SKM-1 treated with dmso at 0.1 percent for 144 hours (cell line): ENCODE results near the gene RPS6KB2.

Experiments used
- DNase-seq: peaks from one replicate; lab custom pipeline; 2025; ENCODE audit not compliant: unreplicated experiment; lab: John Stamatoyannopoulos, UW

RPS6KB2 gene

GRCh38 chr11:67441098-67441563 is 12.8 kb downstream of the RPS6KB2 start:
- no peak for DNase-seq

- DNase-seq, result no peak
These were observed 13.5 kb downstream of the RPS6KB2 start for GRCh38 chr11:67441731-67442351.

- DNase-seq, result no peak
These were observed 14.5 kb downstream of the RPS6KB2 start for GRCh38 chr11:67442504-67443404.

DNA sequence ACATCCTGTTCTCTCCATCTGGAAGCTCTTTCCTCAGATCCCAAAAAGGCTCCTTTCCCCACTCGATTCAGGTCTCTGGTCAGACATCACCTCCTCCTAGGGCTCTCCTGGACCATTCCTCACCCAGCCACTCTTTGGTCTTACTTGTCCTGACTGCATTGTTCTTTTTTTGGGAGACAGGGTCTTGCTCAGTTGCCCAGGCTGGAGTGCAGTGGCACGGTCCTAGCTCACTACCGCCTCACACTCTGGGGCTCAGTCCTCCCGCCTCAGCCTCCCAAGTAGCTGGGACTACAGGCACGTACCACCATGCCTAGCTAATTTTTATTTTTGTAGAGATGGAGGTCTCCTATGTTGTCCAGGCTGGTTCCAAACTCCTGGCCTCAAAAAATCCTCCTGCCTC is 17.2 kb downstream of the RPS6KB2 start:
- no peak for DNase-seq

DNA sequence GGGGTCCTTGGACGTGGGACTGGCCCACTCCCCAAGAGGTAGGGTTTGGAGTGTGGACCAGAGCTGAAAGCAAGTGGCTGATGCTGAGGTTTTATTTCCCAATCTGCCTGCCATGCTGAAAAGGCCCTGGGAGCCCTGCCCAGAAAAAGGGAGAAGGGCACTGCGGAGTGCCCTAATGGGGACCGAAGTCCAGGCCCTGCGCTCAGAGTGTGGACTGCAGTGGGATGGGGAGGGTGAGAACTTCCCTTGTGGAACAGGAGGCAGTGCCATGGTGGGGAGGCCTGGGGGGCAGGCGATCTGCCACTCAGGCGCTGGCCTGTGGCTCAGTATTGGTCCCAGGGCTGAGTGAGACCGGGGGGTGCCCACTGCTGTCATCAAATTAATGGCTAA is 19.9 kb downstream of the RPS6KB2 start:
- DNase-seq, result no peak

- peak; percentile 22 for DNase-seq
These were observed 21.0 kb downstream of the RPS6KB2 start for GRCh38 chr11:67449116-67449844.

DNA sequence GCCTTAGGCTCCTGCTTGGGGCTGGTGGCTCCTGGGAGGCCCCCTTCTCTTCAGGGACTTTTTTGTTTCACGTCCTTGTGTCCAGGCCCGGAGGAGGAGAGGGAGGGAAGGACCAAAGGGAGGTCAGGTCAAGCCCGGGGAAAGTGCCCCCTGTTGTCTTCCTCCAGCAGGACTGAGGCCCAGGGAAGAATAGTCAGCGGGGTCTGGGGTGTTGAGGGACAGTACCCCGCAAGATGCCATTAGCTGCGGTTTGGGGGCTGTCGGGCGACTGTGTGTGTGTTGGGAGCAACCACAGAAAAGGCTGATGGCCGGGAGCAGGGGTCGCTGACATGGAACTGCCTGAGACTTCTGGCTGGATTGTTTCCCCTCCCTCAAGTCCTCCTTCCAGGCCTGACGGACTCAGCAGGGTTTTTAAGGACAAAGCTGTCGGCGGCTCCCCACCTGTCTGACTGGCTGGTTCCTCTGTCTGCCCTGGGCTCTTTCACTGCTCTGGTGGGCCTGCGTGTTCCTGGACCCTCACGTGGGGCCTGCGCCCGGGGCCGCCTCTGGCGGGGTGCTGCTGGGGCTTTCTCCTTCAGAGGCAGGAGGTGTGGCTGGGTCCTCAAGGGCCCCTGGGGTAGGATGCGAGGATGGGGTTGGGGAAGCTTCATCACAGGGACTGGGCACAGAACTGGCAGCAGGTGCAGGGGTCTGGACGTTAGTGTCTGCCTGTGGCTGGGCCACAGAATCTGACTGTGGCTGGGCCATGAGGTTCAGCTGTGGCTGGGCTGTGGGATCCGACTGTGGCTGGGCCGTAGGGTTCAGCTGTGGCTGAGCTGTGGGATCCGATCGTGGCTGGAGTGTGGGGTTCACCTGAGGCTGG is 22.7 kb downstream of the RPS6KB2 start:
- DNase-seq, result no peak

DNA sequence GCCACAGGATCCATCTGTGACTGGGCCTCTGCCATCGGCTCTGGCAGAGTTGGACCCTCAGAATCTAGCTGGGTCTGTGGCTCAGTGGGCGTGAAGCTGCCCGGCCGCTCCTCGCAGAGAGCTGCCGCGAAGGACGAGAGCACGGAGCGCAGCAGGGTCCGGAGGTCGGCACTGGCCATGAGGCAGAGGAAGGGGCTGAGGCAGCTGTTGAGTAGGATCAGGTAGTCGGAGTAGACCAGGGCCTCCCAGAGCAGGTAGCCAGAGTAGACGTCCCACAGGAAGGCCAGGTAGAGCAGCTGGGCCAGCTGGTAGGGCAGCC is 23.3 kb downstream of the RPS6KB2 start:
- DNase-seq, result no peak

- DNase-seq, result no peak
These were observed 24.1 kb downstream of the RPS6KB2 start, which contains the start of gene GPR152 for GRCh38 chr11:67452141-67452952. Gene GPR152, minus strand, starts transcription at chr11:67452729. Its CDS starts 5 bp downstream, at chr11:67452724.

GRCh38 chr11:67453816-67454732 is 25.8 kb downstream of the RPS6KB2 start:
- DNase-seq, result no peak

DNA sequence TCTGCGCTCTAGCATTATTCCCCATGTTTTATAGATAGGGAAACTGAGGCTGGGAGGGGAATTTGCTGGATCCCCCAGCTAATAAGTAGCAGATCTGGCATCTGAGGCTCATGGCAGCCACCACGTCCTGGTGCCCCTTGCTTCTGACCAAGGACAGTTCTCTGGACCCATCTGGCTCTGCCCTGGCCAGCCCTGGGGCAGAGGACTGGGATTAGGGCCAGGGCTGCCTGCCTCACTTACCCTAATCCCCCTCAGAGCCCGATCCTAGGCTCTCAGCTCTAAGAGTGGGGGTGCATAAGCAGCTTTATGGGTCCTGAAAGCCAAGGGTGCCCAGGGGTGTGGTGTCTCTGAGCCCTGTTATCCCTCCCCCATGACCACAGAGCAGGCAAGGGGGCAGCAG is 26.8 kb downstream of the RPS6KB2 start, which contains the start of gene CABP4:
Gene CABP4, plus strand, starts transcription at position 301 of the 400 bp plus-strand sequence. Its CDS starts 70 bp downstream, at position 371.
- no peak for DNase-seq

- no peak for DNase-seq
These were observed 27.9 kb downstream of the RPS6KB2 start for GRCh38 chr11:67456068-67456705.

- DNase-seq, result no peak
These were observed 29.2 kb downstream of the RPS6KB2 start for GRCh38 chr11:67457453-67457852.

- DNase-seq, result no peak
These were observed 30.0 kb downstream of the RPS6KB2 start for GRCh38 chr11:67458266-67458665.

DNA sequence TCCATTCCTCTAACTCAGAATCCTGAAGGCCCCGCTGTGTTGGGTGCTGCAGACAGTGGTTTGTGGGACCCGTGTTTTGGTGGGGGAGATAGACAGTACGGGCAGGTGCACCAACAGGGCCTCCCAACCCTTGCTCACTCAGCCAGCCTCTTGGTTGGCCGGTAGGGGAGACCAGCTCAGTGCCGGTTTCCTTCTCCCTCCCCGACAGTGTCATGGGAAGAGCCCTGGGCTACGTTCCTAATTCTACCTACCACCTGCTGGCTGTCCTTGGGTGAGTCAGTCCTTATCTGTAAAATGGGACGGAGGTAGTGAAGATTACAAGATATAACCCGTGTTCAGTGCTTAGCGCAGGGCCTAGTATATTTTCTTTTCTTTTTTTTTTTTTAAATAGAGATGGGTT is 34.9 kb downstream of the RPS6KB2 start:
- no peak for DNase-seq

GRCh38 chr11:67463680-67464410 is 35.6 kb downstream of the RPS6KB2 start:
- DNase-seq, result peak; percentile 42

GRCh38 chr11:67464411-67465188 is 36.3 kb downstream of the RPS6KB2 start:
- DNase-seq, result peak; percentile 90
